H1 (cell line): ENCODE data around the gene RAG2. TPM values are rescaled to one million over a fixed set of nuclear protein-coding genes. Genes with fewer than 3 reads are reported as not detected.

Source experiments
- CTCF ChIA-PET: fragments of 300-600 bp; sonication (Branson Sonifier 250); formaldehyde crosslinking; loops from one replicate; lab custom pipeline; 2021; ENCODE audit not compliant: partially characterized antibody; lab: Charles Lee
- POLR2A ChIA-PET: fragments of 300-600 bp; sonication (Branson Sonifier 250); formaldehyde crosslinking; loops from one replicate; lab custom pipeline; 2021; ENCODE audit warnings: inconsistent platforms; ENCODE audit not compliant: partially characterized antibody; lab: Charles Lee
- DNase-seq, 2 experiments: peaks; one replicate each; pipeline versions ENCODE4 v3.0.0 to v3.0.0-alpha.2; 2010 to 2022; ENCODE audit warnings: low spot score in 2 of 2, low read depth in 1 of 2, mixed read lengths in 1 of 2
- FAIRE-seq: peaks from 2 replicates; lab custom pipeline; 2011; peaks lifted over from hg19 to GRCh38; lab: Jason Lieb, UNC
- H2AFZ ChIP-seq: 2 replicates; pipeline ENCODE4 v1.8.1; 2012; ENCODE audit warnings: low read length, inconsistent platforms
- H2AK5ac ChIP-seq: 2 replicates; pipeline ENCODE4 v1.6.1; 2013; ENCODE audit warnings: low read depth, low read length
- H2BK120ac ChIP-seq: replicated peaks from 2 replicates; pipeline ENCODE3; 2013; ENCODE audit warnings: low read depth, low read length, inconsistent platforms
- H2BK12ac ChIP-seq: 2 replicates; pipeline ENCODE4 v1.6.1; 2013; ENCODE audit warnings: low read depth, low read length
- H2BK15ac ChIP-seq: 2 replicates; pipeline ENCODE4 v1.6.1; 2013; ENCODE audit warnings: low read length
- H2BK20ac ChIP-seq: 2 replicates; pipeline ENCODE4 v1.6.1; 2013; ENCODE audit warnings: low read length
- H2BK5ac ChIP-seq: 2 replicates; pipeline ENCODE4 v1.6.1; 2013; ENCODE audit warnings: low read depth, low read length
- H3K14ac ChIP-seq: 2 replicates; pipeline ENCODE4 v1.6.1; 2013; ENCODE audit warnings: inconsistent platforms; ENCODE audit not compliant: insufficient read length
- H3K18ac ChIP-seq: 2 replicates; pipeline ENCODE4 v1.6.1; 2013; ENCODE audit warnings: low read length; ENCODE audit errors: extremely low read depth
- H3K23ac ChIP-seq: 2 replicates; pipeline ENCODE4 v1.6.1; 2013; ENCODE audit warnings: inconsistent platforms; ENCODE audit not compliant: insufficient read length
- H3K23me2 ChIP-seq: 2 replicates; pipeline ENCODE4 v1.6.1; 2013; ENCODE audit warnings: low read depth, low read length
- H3K27ac ChIP-seq: 2 replicates; pipeline ENCODE4 v1.6.1; 2011; ENCODE audit warnings: low read depth, low read length, inconsistent platforms
- H3K27me3 ChIP-seq, 4 experiments: replicated peaks in 1 of 4; 1 replicate in 1 of 4; 2 replicates in 3 of 4; pipeline versions ENCODE4 v1.6.1 to v1.8.1; 2011 to 2013; ENCODE audit warnings: low read length in 3 of 4, mild to moderate bottlenecking in 3 of 4, inconsistent platforms in 2 of 4, mixed read lengths in 2 of 4, moderate library complexity in 1 of 4; ENCODE audit not compliant: control insufficient read depth in 3 of 4, insufficient read depth in 3 of 4; ENCODE audit errors: extremely low read depth in 1 of 4
- H3K36me3 ChIP-seq, 4 experiments: 2 replicates each; pipeline versions ENCODE4 v1.6.1 to v1.8.1; 2011 to 2013; ENCODE audit warnings: mild to moderate bottlenecking in 4 of 4, low read length in 3 of 4, moderate library complexity in 2 of 4, control low read depth in 1 of 4, inconsistent platforms in 1 of 4; ENCODE audit not compliant: insufficient read depth in 4 of 4, control insufficient read depth in 2 of 4
- H3K4ac ChIP-seq: replicated peaks from 2 replicates; pipeline ENCODE3; 2013; ENCODE audit warnings: low read length, low read depth, mixed read lengths, inconsistent platforms; ENCODE audit not compliant: insufficient read length
- H3K4me1 ChIP-seq, 4 experiments: replicated peaks in 1 of 4; 1 replicate in 1 of 4; 2 replicates in 3 of 4; pipeline versions ENCODE4 v1.6.1 to v1.8.1; 2011 to 2013; ENCODE audit warnings: low read length in 3 of 4, inconsistent platforms in 2 of 4, mixed read lengths in 1 of 4; ENCODE audit not compliant: insufficient read depth in 4 of 4, control insufficient read depth in 3 of 4
- H3K4me2 ChIP-seq, 2 experiments: 2 replicates each; pipeline versions ENCODE4 v1.6.1 to v1.8.1; 2011 to 2013; ENCODE audit warnings: low read depth in 2 of 2, low read length in 2 of 2, control low read depth in 1 of 2, inconsistent platforms in 1 of 2, mild to moderate bottlenecking in 1 of 2; ENCODE audit not compliant: insufficient read depth in 1 of 2
- H3K4me3 ChIP-seq, 4 experiments: fragments of 200-600, 300-600 bp in 1 of 4; sonication (generic), shearing (Covaris generic), sonication (Bioruptor Twin) in 1 of 4; 2 replicates each; pipeline versions ENCODE4 v1.5.1 to v1.8.1; 2011 to 2016; ENCODE audit warnings: low read length in 4 of 4, low read depth in 3 of 4, control low read depth in 2 of 4, inconsistent platforms in 2 of 4, mild to moderate bottlenecking in 2 of 4, mixed read lengths in 1 of 4, moderate library complexity in 1 of 4; ENCODE audit not compliant: insufficient read depth in 2 of 4; ENCODE audit errors: extremely low read depth in 1 of 4
- H3K56ac ChIP-seq: replicated peaks from 2 replicates; pipeline ENCODE3; 2013; ENCODE audit warnings: low read depth, mild to moderate bottlenecking, mixed read lengths, low read length, inconsistent platforms; ENCODE audit not compliant: insufficient read length
- H3K79me1 ChIP-seq: 2 replicates; pipeline ENCODE4 v1.6.1; 2013; ENCODE audit warnings: low read depth, low read length, control low read depth
- H3K79me2 ChIP-seq, 2 experiments: 2 replicates each; pipeline versions ENCODE4 v1.6.1 to v1.8.1; 2012 to 2013; ENCODE audit warnings: low read length in 2 of 2, mild to moderate bottlenecking in 2 of 2, inconsistent platforms in 1 of 2; ENCODE audit not compliant: insufficient read depth in 2 of 2, control insufficient read depth in 1 of 2
- H3K9ac ChIP-seq, 4 experiments: replicated peaks in 1 of 4; 1 replicate in 1 of 4; 2 replicates in 3 of 4; pipeline versions ENCODE4 v1.6.1 to v1.8.1; 2011 to 2013; ENCODE audit warnings: low read depth in 3 of 4, low read length in 3 of 4, control low read depth in 2 of 4, mild to moderate bottlenecking in 2 of 4, moderate library complexity in 2 of 4, inconsistent platforms in 1 of 4; ENCODE audit errors: extremely low read depth in 1 of 4
- H3K9me3 ChIP-seq, 2 experiments: 2 replicates each; pipeline versions ENCODE4 v1.6.1 to v1.8.1; 2012 to 2013; ENCODE audit warnings: mild to moderate bottlenecking in 2 of 2, moderate library complexity in 2 of 2, control low read depth in 1 of 2, inconsistent platforms in 1 of 2, low read depth in 1 of 2, low read length in 1 of 2, mixed read lengths in 1 of 2; ENCODE audit not compliant: insufficient read depth in 2 of 2
- H4K20me1 ChIP-seq, 2 experiments: replicated peaks in 1 of 2; 2 replicates each; pipeline versions ENCODE3 to v1.8.1; 2011 to 2013; ENCODE audit warnings: inconsistent platforms in 2 of 2, low read length in 2 of 2, mild to moderate bottlenecking in 1 of 2; ENCODE audit not compliant: insufficient read depth in 2 of 2, control insufficient read depth in 1 of 2
- H4K5ac ChIP-seq: 2 replicates; pipeline ENCODE4 v1.6.1; 2013; ENCODE audit warnings: low read length, low read depth, mixed read lengths, inconsistent platforms; ENCODE audit not compliant: insufficient read length
- H4K8ac ChIP-seq: 2 replicates; pipeline ENCODE4 v1.8.0; 2013; ENCODE audit warnings: mild to moderate bottlenecking, moderate library complexity, low read length, inconsistent platforms; ENCODE audit not compliant: insufficient read depth; ENCODE audit errors: extremely low read depth
- H4K91ac ChIP-seq: replicated peaks from 2 replicates; pipeline ENCODE3; 2013; ENCODE audit warnings: low read length, mixed read lengths, inconsistent platforms; ENCODE audit not compliant: insufficient read length
- CEBPB ChIP-seq: IDR thresholded peaks from 2 replicates; pipeline ENCODE4 v1.6.1; 2012; ENCODE audit warnings: low read depth, low read length
- WGBS, 2 experiments: shearing (Covaris generic) in 1 of 2; methylation state at CpG; one replicate each; pipeline versions ENCODE4 v1.1.6 to v1.1.7; 2013 to 2015; ENCODE audit warnings: low lambda C conversion rate in 2 of 2, mixed read lengths in 2 of 2, inconsistent platforms in 1 of 2, low coverage in 1 of 2, missing lambda C conversion rate in 1 of 2; ENCODE audit not compliant: insufficient replicate concordance in 2 of 2, insufficient coverage in 1 of 2, insufficient read length in 1 of 2; ENCODE audit errors: extremely low coverage in 1 of 2, missing lambda C conversion rate in 1 of 2; 5-methylcytosine and 5-hydroxymethylcytosine counted together
- polyA plus RNA-seq, 7 experiments: library from polyadenylated mRNA; depleted of rRNA in 3 of 7; stranded (reverse) in 5 of 7; unstranded in 2 of 7; fragments of >200 nt in 5 of 7; fragments of 200-250 nt in 2 of 7; gene quantifications; 1 replicate in 5 of 7; 2 replicates in 1 of 7; 4 replicates in 1 of 7; pipeline versions ENCODE4 v1.2.1 to v1.2.3, GENCODE V29; 2011 to 2013; ENCODE audit warnings: missing spikeins in 2 of 7, mixed read lengths in 2 of 7
- total RNA-seq: library from RNA; stranded (reverse); fragmentation: NEBNext Ultra II Directional; extraction: Animal tissue kit (Norgen Biotek cat#: 25700); gene quantifications from 2 replicates; pipeline ENCODE4 v1.2.1, GENCODE V29; 2021

The RAG2 gene
- total and polyA plus RNA-seq, 2 of the 8 experiments (the other 6 are each of a cell fraction or from before 2014, with no cell fraction given) = not detected

- Histone ChIP-seq H4K20me1 (no peaks in the 10 kb centered on the region), H3K79me1 (no peaks in the 10 kb centered on the region), H2BK5ac (no peak overlapping the region), H2AK5ac (no peak overlapping the region), H3K79me2 (no peaks in the 10 kb centered on the region), H3K23ac (no peak overlapping the region), H3K4me3 (no peak overlapping the region), H2BK20ac (no peak overlapping the region), H3K27me3 (no peaks in the 10 kb centered on the region), H3K56ac (no peak overlapping the region), H4K5ac (no peak overlapping the region), H4K8ac (no peak overlapping the region), H3K23me2 (no peaks in the 10 kb centered on the region), H3K9me3 (no peaks in the 10 kb centered on the region), H2BK120ac (no peak overlapping the region), H3K4me2 (no peak overlapping the region), H3K18ac (no peak overlapping the region), H2AFZ (no peak overlapping the region), H2BK12ac (no peak overlapping the region), H3K14ac (no peak overlapping the region), H3K36me3 (no peaks in the 10 kb centered on the region), H4K91ac (no peak overlapping the region), H3K4ac (no peak overlapping the region), H2BK15ac (no peak overlapping the region), H3K4me1 (no peaks in the 10 kb centered on the region), H3K27ac (no peak overlapping the region), H3K9ac (no peak overlapping the region)
- no peak for TF ChIP-seq CEBPB
- ChIA-PET CTCF (no interaction called here), POLR2A (no interaction called here)
- no peak for FAIRE-seq
- 79% methylated on average over 2 of the region's 2 CpGs; no CpG with 5 or more reads in 1 of the 2 experiments for WGBS, 2 experiments
- no peak for DNase-seq
Measured at GRCh38 chr11:36631774-36632173, 33.7 kb upstream of the RAG2 start.
